ENCODE measurements around the gene NFIX. TPM values are rescaled to one million over a fixed set of nuclear protein-coding genes. Genes with fewer than 3 reads are reported as not detected.

The NFIX gene
- total RNA-seq, 1 experiment from 2014 or later = 0.03 TPM

DNA sequence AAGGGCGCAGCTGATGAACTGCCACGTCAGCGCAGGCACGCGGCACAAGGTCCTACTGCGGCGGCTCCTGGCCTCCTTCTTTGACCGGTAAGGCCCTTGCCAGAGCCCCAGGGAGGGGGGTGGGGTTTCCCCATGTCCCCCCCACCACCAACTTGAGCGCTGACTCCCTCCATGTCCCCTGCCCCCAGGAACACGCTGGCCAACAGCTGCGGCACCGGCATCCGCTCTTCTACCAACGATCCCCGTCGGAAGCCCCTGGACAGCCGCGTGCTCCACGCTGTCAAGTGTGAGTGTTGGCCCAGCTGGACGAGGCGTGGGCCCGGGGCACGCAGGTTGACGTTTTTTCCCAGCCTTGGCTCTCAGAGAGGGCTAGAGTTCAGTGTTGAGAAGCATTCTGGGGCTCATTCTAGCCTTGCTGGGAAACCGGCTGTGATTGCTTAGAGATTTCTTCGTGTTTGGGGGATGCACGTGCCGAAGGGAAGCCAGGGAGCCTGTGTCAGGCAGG lies 142.1 kb downstream of the NFIX start:
- Histone ChIP-seq H3K36me3 (replicated peaks; ENCODE audit: control insufficient read depth, insufficient read depth, low read length) (peaks cover 24% of the 10 kb centered on the region), H3K27me3 (ENCODE audit: control insufficient read depth, insufficient read depth, low read length) (no peaks in the 10 kb centered on the region), H3K4me3 (ENCODE audit: insufficient read depth, low read depth, low read length) (no peak overlapping the region)
- no peak for DNase-seq

DNA sequence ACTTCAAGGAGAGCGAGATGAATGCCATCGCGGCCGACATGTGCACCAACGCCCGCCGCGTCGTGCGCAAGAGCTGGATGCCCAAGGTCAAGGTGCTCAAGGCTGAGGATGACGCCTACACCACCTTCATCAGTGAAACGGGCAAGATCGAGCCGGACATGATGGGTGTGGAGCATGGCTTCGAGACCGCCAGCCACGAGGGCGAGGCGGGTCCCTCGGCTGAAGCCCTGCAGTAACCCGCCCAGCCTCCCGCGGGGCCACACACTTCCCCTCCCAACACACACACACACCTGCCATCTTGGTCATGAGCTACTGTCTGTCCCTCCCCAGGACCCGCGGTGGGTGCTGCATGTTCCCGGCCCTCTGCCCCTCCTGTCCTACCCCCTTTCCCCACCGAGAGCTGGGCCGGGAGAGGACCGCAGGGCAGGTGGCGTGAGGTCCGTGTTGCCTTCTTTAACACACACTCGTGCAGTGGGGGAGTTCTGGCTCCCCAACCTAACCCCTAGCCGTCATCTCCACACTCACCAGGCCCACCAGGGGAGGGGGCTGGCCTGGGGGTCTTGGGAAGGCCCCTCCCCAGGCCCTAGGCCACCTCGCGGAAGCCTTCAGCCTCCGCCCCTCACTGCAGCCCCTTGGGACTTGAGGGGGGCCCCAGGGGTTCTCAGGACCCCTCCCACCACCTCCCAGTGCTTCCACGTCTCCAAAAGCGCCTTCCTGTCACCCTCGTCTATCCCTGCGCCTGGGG lies 143.1 kb downstream of the NFIX start:
- peak; percentile 62 for DNase-seq
- Histone ChIP-seq H3K36me3 (replicated peaks; ENCODE audit: control insufficient read depth, insufficient read depth, low read length) (peaks cover 24% of the 10 kb centered on the region), H3K27me3 (ENCODE audit: control insufficient read depth, insufficient read depth, low read length) (no peaks in the 10 kb centered on the region), H3K4me3 (ENCODE audit: insufficient read depth, low read depth, low read length) (no peak overlapping the region)

DNA sequence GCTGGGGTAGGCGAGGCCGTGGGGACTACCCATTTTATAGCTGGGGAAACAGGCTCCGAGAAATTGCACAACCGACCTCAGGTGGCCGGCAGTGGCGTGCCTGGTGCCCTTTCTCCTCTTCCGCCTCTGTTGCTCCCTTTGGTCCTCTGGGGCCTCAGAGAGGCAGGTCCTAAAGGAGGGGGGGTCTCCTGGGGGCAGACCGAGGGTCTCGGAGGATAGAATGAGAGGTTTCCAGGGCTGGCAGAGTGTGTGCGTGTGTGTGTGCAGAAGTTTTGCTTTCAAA lies 143.6 kb downstream of the NFIX start:
- Histone ChIP-seq H3K36me3 (replicated peaks; ENCODE audit: control insufficient read depth, insufficient read depth, low read length) (peaks cover 24% of the 10 kb centered on the region), H3K4me3 (ENCODE audit: insufficient read depth, low read depth, low read length) (no peak overlapping the region), H3K27me3 (ENCODE audit: control insufficient read depth, insufficient read depth, low read length) (no peaks in the 10 kb centered on the region)
- no peak for DNase-seq

DNA sequence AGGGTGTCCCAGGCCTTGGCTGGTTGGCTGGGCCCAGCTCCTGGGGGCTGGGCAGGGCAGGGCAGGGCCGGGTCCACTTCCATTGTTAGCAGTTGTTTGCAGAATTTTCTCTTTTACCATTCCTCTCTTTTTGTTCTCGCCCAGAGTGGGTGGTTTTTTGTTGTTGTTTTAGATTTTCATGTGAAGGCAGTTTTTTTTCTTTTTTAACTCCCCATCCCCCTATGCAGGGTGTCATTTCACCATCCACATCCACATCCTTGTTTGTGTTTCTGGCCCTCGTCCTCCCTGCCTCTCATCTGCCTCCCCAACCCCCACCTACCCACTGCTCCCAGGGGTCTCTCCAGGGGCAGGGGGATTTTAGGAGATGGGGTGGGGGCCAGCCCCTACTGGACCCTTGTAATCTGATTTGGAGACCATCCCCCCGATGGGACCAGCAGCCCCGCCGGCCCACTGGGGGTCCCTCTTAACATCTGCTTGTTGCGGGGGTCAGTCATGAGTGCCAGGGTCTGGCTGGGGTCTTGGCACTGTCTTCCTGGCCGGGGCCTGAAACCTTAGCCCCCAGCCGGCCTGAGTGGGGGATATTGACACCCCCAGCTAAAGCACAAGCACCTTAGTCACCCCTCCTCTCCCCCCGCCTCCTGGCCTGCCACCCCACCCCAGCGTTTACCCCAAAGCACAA lies 144.5 kb downstream of the NFIX start:
- peaks cover 23% of the 10 kb centered on the region for H3K36me3 ChIP-seq (replicated peaks; ENCODE audit: control insufficient read depth, insufficient read depth, low read length)
- H3K27me3 ChIP-seq (ENCODE audit: control insufficient read depth, insufficient read depth, low read length) = no peaks in the 10 kb centered on the region

DNA sequence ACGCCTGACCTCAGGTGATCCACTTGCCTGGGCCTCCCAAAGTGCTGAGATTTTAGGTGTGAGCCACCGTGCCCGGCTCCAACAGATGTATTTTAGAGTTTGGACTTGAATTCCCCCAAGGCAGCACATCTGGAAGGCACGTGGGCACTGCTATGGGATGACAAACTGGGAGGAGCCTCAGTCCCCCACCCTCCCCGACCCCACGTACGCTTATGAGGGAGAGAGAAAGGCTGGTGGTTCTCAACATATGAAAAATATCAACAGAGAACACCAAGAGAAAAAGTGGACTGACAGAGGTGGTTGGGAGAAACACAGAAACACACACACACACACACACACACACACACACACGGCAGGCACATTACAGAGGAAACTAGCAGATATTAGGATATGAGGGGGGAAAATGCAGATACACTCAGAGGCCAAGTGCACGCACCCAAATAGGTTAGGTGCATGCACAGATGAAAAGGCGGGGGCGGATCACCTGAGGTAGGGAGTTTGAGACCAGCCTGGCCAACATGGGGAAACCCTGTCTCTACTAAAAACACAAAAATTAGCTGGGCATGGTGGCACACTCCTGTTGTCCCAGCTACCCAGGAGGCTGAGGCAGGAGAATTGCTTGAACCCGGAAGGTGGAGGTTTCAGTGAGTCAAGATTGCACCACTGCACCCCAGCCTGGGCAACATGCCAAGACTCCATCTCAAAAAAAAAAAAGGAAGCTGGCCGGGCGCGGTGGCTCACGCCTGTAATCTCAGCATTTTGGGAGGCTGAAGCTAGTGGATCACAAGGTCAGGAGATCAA lies 151.7 kb downstream of the NFIX start:
- no peak for DNase-seq
- no peaks in the 10 kb centered on the region for H3K27me3 ChIP-seq (ENCODE audit: control insufficient read depth, insufficient read depth, low read length)
- no peak overlapping the region for H3K4me3 ChIP-seq (ENCODE audit: insufficient read depth, low read depth, low read length)
- H3K36me3 ChIP-seq (replicated peaks; ENCODE audit: control insufficient read depth, insufficient read depth, low read length) = peaks cover 2% of the 10 kb centered on the region

More for the DNA sequence above, 144.5 kb downstream of the NFIX start:
- no peak for DNase-seq
- H3K4me3 ChIP-seq (ENCODE audit: insufficient read depth, low read depth, low read length) = no peak overlapping the region

Other genes with a start within 250 kb of the NFIX start
- gene BEST2, start 243.7 kb upstream of the NFIX start, total RNA-seq (2014; rRNA removed; shearing (Covaris generic)) = 0.37 and 1.5 TPM in 2 replicates
- gene HOOK2, start 219.9 kb upstream of the NFIX start, total RNA-seq (2014; rRNA removed; shearing (Covaris generic)) = 15.4 and 30.4 TPM in 2 replicates
- 10.0 and 22.6 TPM in 2 replicates for gene JUNB, start 204.0 kb upstream of the NFIX start, total RNA-seq (2014; rRNA removed; shearing (Covaris generic))
- 508 and 571 TPM in 2 replicates for gene PRDX2, start 193.7 kb upstream of the NFIX start, total RNA-seq (2014; rRNA removed; shearing (Covaris generic))
- not detected in 2 replicates for gene THSD8, start 193.4 kb upstream of the NFIX start, total RNA-seq (2014; rRNA removed; shearing (Covaris generic))
- 85.4 and 104 TPM in 2 replicates for gene RNASEH2A, start 188.9 kb upstream of the NFIX start, total RNA-seq (2014; rRNA removed; shearing (Covaris generic))
- gene RTBDN, start 160.9 kb upstream of the NFIX start, total RNA-seq (2014; rRNA removed; shearing (Covaris generic)) = 1.3 TPM in 2 replicates
- 5.5 and 7.0 TPM in 2 replicates for gene MAST1, start 157.0 kb upstream of the NFIX start, total RNA-seq (2014; rRNA removed; shearing (Covaris generic))
- 15.3 and 16.8 TPM in 2 replicates for gene DNASE2, start 114.0 kb upstream of the NFIX start, total RNA-seq (2014; rRNA removed; shearing (Covaris generic))
- 0.37 and 0.76 TPM in 2 replicates for gene KLF1, start 108.3 kb upstream of the NFIX start, total RNA-seq (2014; rRNA removed; shearing (Covaris generic))
- 42.3 and 59.4 TPM in 2 replicates for gene GCDH, start 104.3 kb upstream of the NFIX start, total RNA-seq (2014; rRNA removed; shearing (Covaris generic))
- 0.24 and 2.0 TPM in 2 replicates for gene SYCE2, start 76.2 kb upstream of the NFIX start, total RNA-seq (2014; rRNA removed; shearing (Covaris generic))
- 93.0 and 117 TPM in 2 replicates for gene FARSA, start 61.8 kb upstream of the NFIX start, total RNA-seq (2014; rRNA removed; shearing (Covaris generic))
- 911 and 1,131 TPM in 2 replicates for gene CALR, start 56.9 kb upstream of the NFIX start, total RNA-seq (2014; rRNA removed; shearing (Covaris generic))
- gene RAD23A, start 49.6 kb upstream of the NFIX start, total RNA-seq (2014; rRNA removed; shearing (Covaris generic)) = 146 and 155 TPM in 2 replicates
- 40.4 and 51.7 TPM in 2 replicates for gene GADD45GIP1, start 38.3 kb upstream of the NFIX start, total RNA-seq (2014; rRNA removed; shearing (Covaris generic))
- gene DAND5, start 25.9 kb upstream of the NFIX start, total RNA-seq (2014; rRNA removed; shearing (Covaris generic)) = 0.15 TPM in 1 of 2 replicates, not detected in the other
- gene LYL1, start 107.4 kb downstream of the NFIX start, total RNA-seq (2014; rRNA removed; shearing (Covaris generic)) = 1.5 and 1.7 TPM in 2 replicates
- 81.5 and 89.1 TPM in 2 replicates for gene TRMT1, start 121.3 kb downstream of the NFIX start, total RNA-seq (2014; rRNA removed; shearing (Covaris generic))
- gene NACC1, start 122.8 kb downstream of the NFIX start, total RNA-seq (2014; rRNA removed; shearing (Covaris generic)) = 254 and 292 TPM in 2 replicates
- 60.1 and 60.7 TPM in 2 replicates for gene STX10, start 154.9 kb downstream of the NFIX start, total RNA-seq (2014; rRNA removed; shearing (Covaris generic))
- 34.5 and 56.4 TPM in 2 replicates for gene IER2, start 154.9 kb downstream of the NFIX start, total RNA-seq (2014; rRNA removed; shearing (Covaris generic))

Data from H7 (cell line).